ENCODE results near the gene WDR49. TPM values are rescaled to one million over a fixed set of nuclear protein-coding genes. Genes with fewer than 3 reads are reported as not detected.

WDR49 gene
- total and polyA plus RNA-seq, 4 donors: 1.4 to 33.9 (median 9.8) TPM

Small RNA genes lying within 50 kb of the gene (small RNA-seq; reads per million reads assigned to genes)
- gene HMGN1P8 (ENCODE audit: low replicate concordance): not detected

Other genes with a start within 250 kb of the WDR49 start
- 1 to 10 TPM; 4.9 to 5.2 TPM for gene SERPINI2, start 179.9 kb downstream of the WDR49 start, total RNA-seq
- gene SERPINI2, start 179.9 kb downstream of the WDR49 start, polyA plus RNA-seq: 1 to 10 TPM in 1 of 2 donors, under 1 TPM in 1; 0.49 to 2.4 TPM
- 100 to 1,000 TPM in 1 of 2 donors, 10 to 100 TPM in 1; 42.2 to 113 TPM for gene PDCD10, start 81.0 kb upstream of the WDR49 start, total RNA-seq
- gene PDCD10, start 81.0 kb upstream of the WDR49 start, polyA plus RNA-seq: 10 to 100 TPM; 26.7 to 60.8 TPM
- gene SERPINI1, start 81.8 kb upstream of the WDR49 start, total RNA-seq: 10 to 100 TPM in 1 of 2 donors, 1 to 10 TPM in 1; 5.4 to 18.3 TPM
- 1 to 10 TPM; 3.3 to 5.7 TPM for gene SERPINI1, start 81.8 kb upstream of the WDR49 start, polyA plus RNA-seq

Data from lung (tissue), 5 donors.